Activated CD4-positive, alpha-beta T cell treated with anti-CD3 and anti-CD28 coated beads, Interleukin-2, amount 10 ng/mL, durations not matched to agents 24 days and 14 days (primary cell): ENCODE data around the gene UBE2J1. TPM values are rescaled to one million over a fixed set of nuclear protein-coding genes. Genes with fewer than 3 reads are reported as not detected.

Experiments used
- DNase-seq: peaks from one replicate; pipeline ENCODE4 v3.0.0; 2022
- H3K27ac Mint-ChIP-seq: one replicate; pipeline ENCODE4 v1.8.0; 2022; ENCODE audit warnings: mild to moderate bottlenecking, mixed read lengths
- H3K27me3 Mint-ChIP-seq: one replicate; pipeline ENCODE4 v1.8.0; 2022; ENCODE audit warnings: mixed read lengths
- H3K36me3 Mint-ChIP-seq: one replicate; pipeline ENCODE4 v1.8.0; 2022; ENCODE audit warnings: low read depth, mild to moderate bottlenecking, mixed read lengths
- H3K4me1 Mint-ChIP-seq: one replicate; pipeline ENCODE4 v1.8.0; 2021; ENCODE audit warnings: mixed read lengths
- H3K4me3 Mint-ChIP-seq: one replicate; pipeline ENCODE4 v1.8.0; 2022; ENCODE audit warnings: mild to moderate bottlenecking, moderate library complexity, mixed read lengths
- H3K9me3 Mint-ChIP-seq: one replicate; pipeline ENCODE4 v1.8.0; 2021; ENCODE audit warnings: mixed read lengths
- intact Hi-C: fragments of 100-400 bp; cut with micrococcal nuclease; formaldehyde crosslinking; loops from one replicate; pipeline ENCODE4 v1.15.1; 2023
- total RNA-seq: library from RNA; stranded (reverse); gene quantifications from 2 replicates; pipeline ENCODE4 v1.2.3, GENCODE V29; 2022

The UBE2J1 gene
- total RNA-seq, 1 donor from 2014 or later, result 31.6 TPM

DNA sequence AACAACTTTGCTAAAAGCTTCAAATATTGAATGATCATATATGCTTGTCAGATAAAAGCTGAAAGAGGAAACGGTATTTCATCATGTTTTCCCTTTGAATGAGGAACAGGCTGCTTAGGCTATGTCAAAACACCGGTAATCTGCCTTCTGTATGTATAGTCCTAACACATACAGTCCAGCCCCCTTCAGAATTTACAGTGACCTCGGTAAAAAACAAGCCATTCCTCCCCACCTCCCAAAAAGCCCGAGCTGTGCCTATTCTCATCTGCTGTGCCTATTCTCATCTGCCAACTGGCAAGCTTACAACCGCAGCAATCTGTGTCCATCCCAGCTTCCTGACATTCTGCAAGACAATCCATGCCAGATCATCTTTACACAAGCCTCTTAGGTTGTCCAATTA, 26.8 kb upstream of the UBE2J1 start:
- Mint-ChIP-seq H3K36me3 (no peaks in the 10 kb centered on the region), H3K27me3 (no peaks in the 10 kb centered on the region), H3K27ac (no peak overlapping the region), H3K4me1 (peaks cover 20% of the 10 kb centered on the region), H3K4me3 (no peak overlapping the region), H3K9me3 (no peaks in the 10 kb centered on the region)
- no peak for DNase-seq
- intact Hi-C loops, result loop anchor here (5.0 kb wide), 1 partner anchor 98 kb away; no protein-coding TSS in a partner anchor

DNA sequence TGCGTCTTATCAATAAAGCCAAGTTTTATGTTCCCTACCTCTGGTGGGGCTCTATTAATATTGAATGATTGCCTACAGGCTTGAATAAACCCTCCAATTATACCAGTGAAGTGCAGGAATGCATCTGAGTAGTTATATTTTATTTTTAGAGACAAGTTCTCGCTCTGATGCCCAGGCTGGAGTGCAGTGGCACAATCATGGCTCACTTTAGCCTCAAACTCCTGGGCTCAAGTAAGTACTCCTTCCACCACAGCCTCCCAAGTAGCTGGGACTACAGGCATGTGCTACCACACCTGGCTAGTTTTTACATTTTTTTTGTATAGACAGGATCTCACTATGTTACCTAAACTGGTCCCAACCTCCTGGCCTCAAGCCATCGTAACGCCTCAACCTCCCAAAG, 26.1 kb upstream of the UBE2J1 start:
- Mint-ChIP-seq H3K36me3 (no peaks in the 10 kb centered on the region), H3K4me1 (peaks cover 25% of the 10 kb centered on the region), H3K9me3 (no peaks in the 10 kb centered on the region), H3K4me3 (no peak overlapping the region), H3K27ac (no peak overlapping the region), H3K27me3 (no peaks in the 10 kb centered on the region)
- intact Hi-C loops, result loop anchor here (5.0 kb wide), 1 partner anchor 99 kb away; no protein-coding TSS in a partner anchor
- DNase-seq, result no peak

DNA sequence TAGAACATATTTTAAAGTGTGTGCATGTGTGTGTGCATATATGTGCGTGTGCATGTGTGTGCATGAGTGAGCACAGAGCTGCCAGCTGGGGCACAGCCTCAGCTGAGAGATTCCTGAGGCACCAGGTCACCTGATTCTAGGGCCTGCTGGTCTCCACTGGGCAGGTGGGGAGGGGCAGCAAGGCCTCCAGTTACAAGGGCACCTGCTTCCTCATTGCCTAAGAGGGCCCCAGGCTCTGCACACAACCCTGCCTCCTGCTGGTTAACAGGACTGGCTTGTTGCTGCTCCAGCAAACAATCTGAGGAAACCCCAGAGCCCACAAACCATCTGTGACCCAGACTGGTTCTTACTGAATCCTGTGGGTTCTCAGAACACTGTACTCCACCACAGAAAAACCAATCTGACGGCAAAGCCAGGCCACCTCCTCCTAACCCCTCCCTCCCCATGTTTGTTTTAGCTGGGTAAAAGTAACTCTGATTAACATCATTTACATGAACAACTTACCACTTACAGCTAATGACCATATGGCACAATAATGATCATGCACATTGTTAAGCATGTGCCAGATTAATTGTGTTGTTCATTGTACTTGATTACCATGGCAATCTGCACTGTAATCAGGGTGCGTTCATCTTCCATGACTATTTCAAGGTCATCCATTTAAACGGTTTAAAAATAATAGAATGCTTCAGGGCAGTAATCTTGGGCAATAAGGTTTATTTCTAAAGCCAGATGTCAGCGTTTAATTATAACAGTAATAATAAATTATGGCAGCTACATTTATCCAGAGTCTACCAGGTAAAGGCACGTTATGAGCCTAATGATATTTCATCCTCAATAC, 23.1 kb upstream of the UBE2J1 start:
- H3K27me3 Mint-ChIP-seq, result no peaks in the 10 kb centered on the region
- H3K4me3 Mint-ChIP-seq, result peak overlapping the region; percentile 37
- DNase-seq, result peak; percentile 95
- H3K27ac Mint-ChIP-seq, result peak overlapping the region; percentile 20
- H3K36me3 Mint-ChIP-seq, result no peaks in the 10 kb centered on the region
- intact Hi-C loops, result loop anchor here (1.0 to 5.0 kb wide), 2 partner anchors 35 to 102 kb away; no protein-coding TSS in a partner anchor
- peaks cover 39% of the 10 kb centered on the region for H3K4me1 Mint-ChIP-seq
- no peaks in the 10 kb centered on the region for H3K9me3 Mint-ChIP-seq

DNA sequence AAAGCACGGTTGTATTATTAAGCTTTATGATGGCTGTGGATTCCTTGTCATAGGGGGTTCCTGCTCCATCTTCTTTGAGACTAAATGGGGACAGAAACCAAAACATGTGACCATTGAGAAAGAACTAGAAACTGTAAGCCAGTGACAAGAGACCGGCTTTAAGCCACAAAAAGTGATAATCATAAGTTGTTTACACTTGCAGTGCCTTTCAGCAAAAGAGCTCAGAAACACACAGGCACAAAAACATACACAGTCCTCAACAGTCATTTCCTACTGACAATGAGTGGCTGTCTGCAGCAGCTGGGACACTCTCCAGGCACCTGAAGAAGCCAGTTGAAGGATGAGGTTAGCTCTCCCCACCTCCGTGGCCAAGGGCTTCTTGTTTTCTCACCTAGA, 20.0 kb upstream of the UBE2J1 start:
- peak; percentile 81 for DNase-seq
- intact Hi-C loops, result loop anchor here (1.0 to 5.0 kb wide), 4 partner anchors 12 to 390 kb away; partner anchors contain the start of gene LYRM2
- Mint-ChIP-seq H3K36me3 (no peaks in the 10 kb centered on the region), H3K4me3 (peak overlapping the region; percentile 48), H3K4me1 (peaks cover 41% of the 10 kb centered on the region), H3K27ac (peak overlapping the region; percentile 77), H3K27me3 (no peaks in the 10 kb centered on the region), H3K9me3 (no peaks in the 10 kb centered on the region)

DNA sequence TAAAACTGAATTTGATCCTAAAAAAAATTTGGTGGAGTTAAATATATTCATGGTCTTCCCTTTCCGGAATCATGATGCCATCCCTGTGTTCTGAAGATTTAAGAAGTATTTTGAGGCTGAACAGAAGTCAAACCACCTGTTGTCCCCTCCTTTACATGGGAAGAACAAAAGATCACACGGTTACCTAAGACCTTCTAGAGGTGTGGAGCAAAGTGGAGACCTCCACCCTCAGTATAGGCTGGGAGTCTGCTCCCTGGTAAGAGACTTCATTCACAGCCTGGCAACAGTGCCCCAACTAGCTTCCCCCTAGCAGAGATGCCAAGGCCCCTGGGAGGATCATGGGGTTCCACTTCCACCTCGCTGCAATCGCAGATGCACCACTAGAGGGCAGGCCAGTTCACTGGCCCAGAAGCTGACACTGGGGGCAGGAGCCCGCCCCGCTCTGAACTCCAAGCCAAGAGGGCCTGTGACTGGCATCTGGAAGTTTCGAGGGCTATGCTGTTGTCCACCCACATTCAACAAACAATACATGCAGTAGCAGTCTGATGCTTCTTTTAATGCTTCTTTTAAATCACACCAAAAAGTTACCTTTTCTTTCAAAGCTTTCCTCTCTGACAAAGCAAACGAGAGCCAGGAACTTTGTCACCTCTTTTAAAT, 19.5 kb upstream of the UBE2J1 start:
- no peaks in the 10 kb centered on the region for H3K27me3 Mint-ChIP-seq
- peak; percentile 95 for DNase-seq
- no peaks in the 10 kb centered on the region for H3K36me3 Mint-ChIP-seq
- H3K27ac Mint-ChIP-seq, result peak overlapping the region; percentile 77
- peaks cover 39% of the 10 kb centered on the region for H3K4me1 Mint-ChIP-seq
- peak overlapping the region; percentile 48 for H3K4me3 Mint-ChIP-seq
- H3K9me3 Mint-ChIP-seq, result no peaks in the 10 kb centered on the region
- intact Hi-C loops, result loop anchor here (1.0 to 5.0 kb wide), 4 partner anchors 12 to 390 kb away; partner anchors contain the start of gene LYRM2

DNA sequence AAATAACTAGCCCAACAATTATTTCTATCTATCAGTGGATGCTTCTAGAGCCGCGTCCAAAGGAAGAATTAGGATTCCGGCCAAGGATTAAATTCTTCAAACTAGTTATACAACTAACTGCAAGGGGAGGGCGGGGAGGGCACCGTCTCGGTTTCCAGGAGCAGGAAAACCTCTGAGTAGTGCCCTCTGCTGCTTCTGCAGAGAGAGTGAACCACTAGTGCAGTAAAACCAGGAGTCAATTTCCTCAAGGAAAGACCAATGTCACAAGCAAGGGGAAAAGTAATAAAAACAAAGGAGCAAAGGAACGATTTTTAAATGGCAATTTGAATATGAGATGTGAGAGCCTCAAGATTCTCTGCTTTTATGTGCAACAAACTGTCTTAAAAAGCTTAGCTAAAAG, 16.5 kb upstream of the UBE2J1 start:
- Mint-ChIP-seq H3K9me3 (no peaks in the 10 kb centered on the region), H3K27me3 (no peaks in the 10 kb centered on the region), H3K4me1 (peaks cover 31% of the 10 kb centered on the region), H3K4me3 (no peak overlapping the region), H3K27ac (no peak overlapping the region), H3K36me3 (no peaks in the 10 kb centered on the region)
- no peak for DNase-seq
- intact Hi-C loops, result loop anchor here (2.0 kb wide), 2 partner anchors 242 to 246 kb away; no protein-coding TSS in a partner anchor

DNA sequence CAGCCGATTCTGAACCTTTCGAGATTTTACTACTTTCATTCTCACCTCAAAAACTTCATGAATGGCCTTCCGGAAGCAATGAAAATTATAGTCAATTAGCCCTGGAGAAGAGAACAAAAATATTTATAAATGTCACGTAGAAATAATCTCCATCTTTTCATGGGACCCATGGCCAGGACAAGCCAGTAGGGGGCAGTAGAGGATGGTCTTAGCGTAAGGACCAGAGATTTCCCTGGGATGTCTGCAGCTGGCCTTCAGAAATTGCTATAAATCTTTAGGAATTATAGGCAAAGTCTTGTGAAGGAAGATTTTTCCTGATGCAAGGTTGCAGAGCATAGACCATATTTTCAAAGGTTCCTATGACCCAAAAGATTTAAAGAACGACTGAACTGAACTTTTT, 15.6 kb upstream of the UBE2J1 start:
- peak; percentile 89 for DNase-seq
- intact Hi-C loops, result loop anchor here (2.0 kb wide), 2 partner anchors 243 to 245 kb away; no protein-coding TSS in a partner anchor
- H3K27me3 Mint-ChIP-seq, result no peaks in the 10 kb centered on the region
- peaks cover 30% of the 10 kb centered on the region for H3K4me1 Mint-ChIP-seq
- H3K36me3 Mint-ChIP-seq, result no peaks in the 10 kb centered on the region
- no peak overlapping the region for H3K4me3 Mint-ChIP-seq
- H3K27ac Mint-ChIP-seq, result no peak overlapping the region
- H3K9me3 Mint-ChIP-seq, result no peaks in the 10 kb centered on the region

DNA sequence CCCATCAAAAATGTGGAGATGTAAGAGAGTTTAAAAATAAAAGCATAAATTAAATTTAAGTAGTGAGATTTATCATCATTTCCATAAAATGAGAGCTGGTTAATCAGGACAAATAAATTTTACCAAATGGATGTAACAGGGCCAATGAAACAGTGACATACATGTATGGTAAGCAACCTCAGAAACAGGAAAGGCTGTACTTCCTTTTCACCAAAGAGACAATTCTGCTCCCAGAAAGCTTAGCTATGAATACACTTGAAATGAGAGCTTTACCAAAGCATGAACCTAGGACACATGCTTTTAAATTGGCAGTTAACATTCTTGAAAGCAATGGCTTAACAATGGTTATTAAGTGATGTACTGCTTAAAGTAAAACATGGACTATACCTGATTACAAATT, 12.1 kb upstream of the UBE2J1 start:
- Mint-ChIP-seq H3K27me3 (no peaks in the 10 kb centered on the region), H3K9me3 (no peaks in the 10 kb centered on the region), H3K36me3 (no peaks in the 10 kb centered on the region), H3K4me3 (no peak overlapping the region), H3K27ac (no peak overlapping the region), H3K4me1 (peaks cover 34% of the 10 kb centered on the region)
- intact Hi-C loops, result no loop called here
- no peak for DNase-seq

DNA sequence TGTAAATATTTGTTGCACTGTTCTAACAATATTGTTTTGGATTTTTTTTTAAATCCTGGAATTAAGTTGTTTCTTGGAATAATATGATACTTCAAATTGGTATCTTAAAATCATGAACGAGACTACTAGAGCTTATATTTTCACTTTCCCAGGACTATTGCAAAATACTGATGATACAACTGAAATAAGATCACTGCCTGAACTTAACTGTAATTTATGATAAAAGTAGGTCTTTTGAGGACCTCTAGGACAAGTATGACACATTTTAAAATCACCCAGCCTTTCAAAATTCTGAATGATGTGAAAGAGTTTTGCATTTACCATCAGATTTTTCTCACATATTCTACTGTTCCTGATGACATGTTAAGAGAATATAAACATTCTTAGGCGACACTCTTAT, 8.6 kb upstream of the UBE2J1 start:
- H3K4me3 Mint-ChIP-seq, result no peak overlapping the region
- no peak overlapping the region for H3K27ac Mint-ChIP-seq
- H3K36me3 Mint-ChIP-seq, result no peaks in the 10 kb centered on the region
- H3K4me1 Mint-ChIP-seq, result peaks cover 47% of the 10 kb centered on the region
- no peak for DNase-seq
- no peaks in the 10 kb centered on the region for H3K27me3 Mint-ChIP-seq
- intact Hi-C loops, result loop anchor here (2.0 kb wide), 1 partner anchor 62 kb away; no protein-coding TSS in a partner anchor
- no peaks in the 10 kb centered on the region for H3K9me3 Mint-ChIP-seq

DNA sequence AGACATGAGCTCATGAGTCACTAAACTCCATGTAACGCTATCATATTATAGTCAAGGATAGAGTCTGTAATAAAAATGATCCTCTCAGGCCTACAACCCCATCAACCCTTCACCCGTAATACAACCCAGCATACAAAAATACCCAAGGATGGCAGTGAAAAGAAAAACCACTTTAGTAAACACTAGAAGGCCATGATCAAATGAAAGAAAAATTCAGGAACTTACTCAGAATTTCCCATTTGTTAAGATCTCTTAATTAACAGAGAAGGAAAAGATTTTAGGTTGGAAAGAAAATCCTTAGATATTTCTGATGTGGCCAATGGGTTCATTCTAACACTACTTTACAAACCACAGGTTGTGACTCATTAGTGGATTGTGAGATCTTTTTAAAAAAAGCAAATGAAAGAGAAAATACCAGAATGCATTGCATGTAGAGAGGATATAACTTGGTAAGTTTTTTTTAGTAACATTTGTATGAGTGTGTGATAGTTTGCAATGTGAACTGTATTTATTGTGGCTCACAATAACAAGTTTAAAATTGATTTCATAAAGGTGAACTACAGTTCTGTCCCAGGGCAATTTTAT, 8.0 kb upstream of the UBE2J1 start:
- DNase-seq, result no peak
- Mint-ChIP-seq H3K36me3 (no peaks in the 10 kb centered on the region), H3K9me3 (no peaks in the 10 kb centered on the region), H3K27ac (peak overlapping the region; percentile 72), H3K4me1 (peaks cover 48% of the 10 kb centered on the region), H3K4me3 (peak overlapping the region; percentile 39), H3K27me3 (no peaks in the 10 kb centered on the region)
- intact Hi-C loops, result loop anchor here (1.0 to 2.0 kb wide), 3 partner anchors 10 to 62 kb away; no protein-coding TSS in a partner anchor

DNA sequence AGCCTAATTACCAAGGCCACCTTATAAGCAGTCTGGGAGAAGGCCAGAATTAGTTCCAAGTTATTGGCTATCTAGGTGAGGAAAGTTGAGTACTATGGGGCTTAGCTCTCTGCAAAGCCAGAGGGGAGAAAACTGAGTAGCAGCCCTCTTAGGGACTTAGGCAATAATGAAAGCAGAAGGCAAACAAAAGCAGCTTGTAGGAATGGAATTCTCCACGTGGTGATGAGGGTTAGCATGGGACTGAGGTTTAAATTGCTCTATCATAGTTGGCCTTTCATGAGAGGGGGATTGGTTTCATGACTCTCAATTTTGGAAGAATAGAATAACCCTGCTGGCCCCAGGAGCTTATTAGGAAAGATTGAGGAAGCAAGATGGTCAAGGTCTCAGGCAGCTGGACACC, 7.0 kb upstream of the UBE2J1 start:
- Mint-ChIP-seq H3K4me3 (no peak overlapping the region), H3K9me3 (no peaks in the 10 kb centered on the region), H3K27ac (peak overlapping the region; percentile 25), H3K4me1 (peaks cover 46% of the 10 kb centered on the region), H3K36me3 (no peaks in the 10 kb centered on the region), H3K27me3 (no peaks in the 10 kb centered on the region)
- intact Hi-C loops, result no loop called here
- DNase-seq, result no peak

DNA sequence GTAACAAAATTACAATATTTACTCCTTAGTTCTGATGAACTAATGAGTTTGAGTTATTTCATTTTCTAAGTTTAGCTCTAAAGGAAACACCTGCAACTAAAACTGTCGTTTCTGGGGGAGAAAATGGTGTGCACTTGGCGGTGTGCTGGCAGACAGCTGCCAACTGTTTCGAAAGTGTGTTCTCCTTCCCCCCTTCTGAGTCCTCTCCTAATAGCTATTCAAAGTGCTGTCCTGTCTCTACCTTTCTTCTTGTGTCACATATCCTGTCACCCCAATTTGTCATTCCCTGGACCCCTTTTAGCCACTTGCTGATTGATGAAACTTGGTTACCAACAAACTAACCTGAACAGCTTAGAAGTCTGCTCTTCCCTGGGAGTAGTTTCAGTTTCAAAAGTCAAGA, 4.9 kb upstream of the UBE2J1 start:
- H3K4me3 Mint-ChIP-seq, result peak overlapping the region; percentile 80
- peak; percentile 77 for DNase-seq
- H3K36me3 Mint-ChIP-seq, result no peaks in the 10 kb centered on the region
- no peaks in the 10 kb centered on the region for H3K9me3 Mint-ChIP-seq
- peak overlapping the region; percentile 79 for H3K27ac Mint-ChIP-seq
- intact Hi-C loops, result loop anchor here (2.0 kb wide), 1 partner anchor 55 kb away; the partner anchor contains the start of gene RRAGD
- H3K27me3 Mint-ChIP-seq, result no peaks in the 10 kb centered on the region
- H3K4me1 Mint-ChIP-seq, result peaks cover 50% of the 10 kb centered on the region

DNA sequence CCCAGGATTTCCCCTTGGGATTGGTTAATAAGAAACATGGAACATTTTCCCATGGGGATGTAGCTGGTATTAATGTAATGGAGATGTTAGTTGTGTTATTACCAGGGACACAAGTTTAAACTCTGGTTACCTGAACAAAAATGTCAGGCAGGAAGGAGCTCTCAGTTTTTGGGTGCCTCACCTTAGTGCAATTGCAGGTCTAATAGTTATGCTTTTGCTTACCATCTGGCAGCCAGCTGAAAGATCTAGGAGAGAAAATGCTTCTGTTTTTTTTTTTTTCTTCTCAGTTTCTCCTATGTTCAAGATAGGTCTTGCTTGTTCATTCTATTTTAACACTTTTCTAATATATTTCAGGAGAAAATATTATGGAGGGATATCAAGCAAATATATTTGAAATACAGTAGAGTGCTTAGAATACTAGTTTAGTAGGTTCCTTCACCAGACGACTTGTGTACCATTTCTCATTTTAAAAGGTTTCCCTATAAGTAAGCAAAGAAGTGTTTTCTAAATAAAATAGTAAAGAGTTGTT, 4.2 kb upstream of the UBE2J1 start:
- Mint-ChIP-seq H3K27ac (no peak overlapping the region), H3K36me3 (no peaks in the 10 kb centered on the region), H3K4me1 (peaks cover 52% of the 10 kb centered on the region), H3K9me3 (no peaks in the 10 kb centered on the region), H3K4me3 (peak overlapping the region; percentile 80), H3K27me3 (no peaks in the 10 kb centered on the region)
- intact Hi-C loops, result loop anchor here (2.0 kb wide), 1 partner anchor 56 kb away; the partner anchor contains the start of gene RRAGD
- no peak for DNase-seq
